ENCODE data around the gene NSDHL.

The NSDHL gene

GRCh38 chrX:152844256-152844655 lies 13.4 kb downstream of the NSDHL start:
- DNase-seq (ENCODE audit: low spot score) = no peak

- no peak for DNase-seq (ENCODE audit: low spot score)
Measured at GRCh38 chrX:152845618-152846240, 14.9 kb downstream of the NSDHL start.

GRCh38 chrX:152847281-152847680 lies 16.4 kb downstream of the NSDHL start:
- DNase-seq (ENCODE audit: low spot score) = no peak

- DNase-seq (ENCODE audit: low spot score) = no peak
Measured at GRCh38 chrX:152850465-152850864, 19.6 kb downstream of the NSDHL start.

GRCh38 chrX:152853986-152854385 lies 23.1 kb downstream of the NSDHL start:
- no peak for DNase-seq (ENCODE audit: low spot score)

GRCh38 chrX:152861116-152861515 lies 30.3 kb downstream of the NSDHL start:
- no peak for DNase-seq (ENCODE audit: low spot score)

GRCh38 chrX:152861826-152862225 lies 31.0 kb downstream of the NSDHL start:
- no peak for DNase-seq (ENCODE audit: low spot score)

GRCh38 chrX:152865232-152865920 lies 34.5 kb downstream of the NSDHL start:
- no peak for DNase-seq (ENCODE audit: low spot score)

- no peak for DNase-seq (ENCODE audit: low spot score)
Measured at GRCh38 chrX:152866386-152866785, 35.5 kb downstream of the NSDHL start.

- DNase-seq (ENCODE audit: low spot score) = no peak
Measured at GRCh38 chrX:152869972-152870371, 39.1 kb downstream of the NSDHL start.

GRCh38 chrX:152871260-152871659 lies 40.4 kb downstream of the NSDHL start:
- DNase-seq (ENCODE audit: low spot score) = no peak

GRCh38 chrX:152872522-152872921 lies 41.7 kb downstream of the NSDHL start:
- DNase-seq (ENCODE audit: low spot score) = no peak

GRCh38 chrX:152873361-152873760 lies 42.5 kb downstream of the NSDHL start:
- no peak for DNase-seq (ENCODE audit: low spot score)

- DNase-seq (ENCODE audit: low spot score) = no peak
Measured at GRCh38 chrX:152876931-152877840, 46.3 kb downstream of the NSDHL start.

- no peak for DNase-seq (ENCODE audit: low spot score)
Measured at GRCh38 chrX:152878976-152879755, 48.3 kb downstream of the NSDHL start.

GRCh38 chrX:152881289-152881688 lies 50.4 kb downstream of the NSDHL start:
- no peak for DNase-seq (ENCODE audit: low spot score)

GRCh38 chrX:152884171-152884570 lies 53.3 kb downstream of the NSDHL start:
- no peak for DNase-seq (ENCODE audit: low spot score)

GRCh38 chrX:152886716-152887115 lies 55.9 kb downstream of the NSDHL start:
- DNase-seq (ENCODE audit: low spot score) = no peak

- no peak for DNase-seq (ENCODE audit: low spot score)
Measured at GRCh38 chrX:152892499-152892898, 61.6 kb downstream of the NSDHL start.

- DNase-seq (ENCODE audit: low spot score) = no peak
Measured at GRCh38 chrX:152892999-152893891, 62.4 kb downstream of the NSDHL start.

GRCh38 chrX:152893980-152894610 lies 63.2 kb downstream of the NSDHL start:
- DNase-seq (ENCODE audit: low spot score) = no peak

All from HuH-7.5 (cell line).